ENCODE results near the gene DPP4. TPM values are rescaled to one million over a fixed set of nuclear protein-coding genes. Genes with fewer than 3 reads are reported as not detected.
"Not testable (repeated sequence)": the region's sequence is repeated elsewhere in the genome, so short reads cannot be mapped to it uniquely, and the experiment has no call there.

Gene DPP4
- polyA plus RNA-seq, 4 donors = 109 to 130 (median 113) TPM

- no peak for DNase-seq (ENCODE audit: low read depth in 4 of 4, low spot score in 2 of 4)
Measured at GRCh38 chr2:161994761-161995520, 79.1 kb downstream of the DPP4 start.

DNA sequence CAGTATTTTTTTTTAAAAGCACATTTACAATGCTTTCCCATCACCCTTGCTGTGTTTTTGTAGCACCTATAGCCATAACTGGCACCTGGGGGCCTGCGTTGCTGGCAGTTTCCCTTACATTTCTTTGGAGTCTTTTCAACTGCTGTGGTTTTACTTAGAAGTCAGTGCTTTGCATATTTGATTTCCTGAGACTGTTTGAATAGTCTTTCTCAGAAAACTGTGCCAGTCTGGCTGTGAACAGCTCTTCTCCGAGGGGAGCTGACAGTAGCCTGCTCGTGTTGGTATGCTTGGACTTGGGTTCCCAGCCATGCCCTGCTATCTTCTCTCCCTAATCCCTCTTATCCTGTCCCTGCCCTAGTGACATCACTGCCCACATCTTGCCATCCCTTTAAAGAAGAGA is 81.5 kb downstream of the DPP4 start:
- DNase-seq (ENCODE audit: low read depth in 4 of 4, low spot score in 2 of 4) = no peak

- no peak for DNase-seq (ENCODE audit: low read depth in 4 of 4, low spot score in 2 of 4)
Measured at GRCh38 chr2:161991991-161992390, 82.0 kb downstream of the DPP4 start.

DNA sequence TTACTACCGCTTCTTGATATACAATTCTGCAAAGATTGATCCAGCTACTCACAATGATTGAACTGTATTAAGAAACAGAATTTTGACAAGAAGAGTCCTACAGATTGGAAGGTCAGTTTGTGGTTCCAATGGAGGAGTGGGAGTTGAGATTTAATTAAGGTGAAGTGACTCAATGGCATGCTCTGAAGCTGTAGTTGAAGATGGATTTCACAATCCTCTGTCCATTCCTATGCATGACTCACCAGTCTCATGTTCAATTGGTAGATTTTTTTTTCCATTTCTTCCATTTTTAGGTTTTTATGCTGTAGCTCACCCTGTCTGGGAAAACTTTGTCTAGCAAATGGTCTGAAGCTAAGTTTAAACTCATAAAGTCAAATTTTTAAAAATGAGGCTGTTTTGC is 83.3 kb downstream of the DPP4 start:
- DNase-seq (ENCODE audit: low read depth in 4 of 4, low spot score in 2 of 4) = no peak

- no peak for DNase-seq (ENCODE audit: low read depth in 4 of 4, low spot score in 2 of 4)
Measured at GRCh38 chr2:161990036-161990435, 84.0 kb downstream of the DPP4 start.

- DNase-seq (ENCODE audit: low read depth in 4 of 4, low spot score in 2 of 4) = no peak
Measured at GRCh38 chr2:161988589-161988988, 85.4 kb downstream of the DPP4 start.

DNA sequence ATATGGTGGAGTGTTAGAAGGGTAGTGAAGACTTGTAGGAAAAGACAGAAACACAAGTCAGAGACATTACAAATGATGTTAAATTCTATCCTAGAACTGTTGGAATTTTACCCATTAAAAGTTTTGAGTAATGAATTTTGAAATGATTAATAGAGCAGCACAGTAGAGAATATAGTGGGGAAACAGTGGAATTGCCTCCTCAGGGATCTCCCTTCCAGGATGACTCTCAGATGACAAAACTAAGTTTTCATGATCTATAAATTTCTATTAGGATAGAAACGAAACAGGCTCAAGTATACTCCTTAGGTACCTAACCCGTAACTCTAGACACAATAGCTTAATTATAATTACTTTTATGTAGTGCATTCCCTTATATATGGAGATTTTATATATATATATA is 86.7 kb downstream of the DPP4 start:
- no peak for DNase-seq (ENCODE audit: low read depth in 4 of 4, low spot score in 2 of 4)

DNA sequence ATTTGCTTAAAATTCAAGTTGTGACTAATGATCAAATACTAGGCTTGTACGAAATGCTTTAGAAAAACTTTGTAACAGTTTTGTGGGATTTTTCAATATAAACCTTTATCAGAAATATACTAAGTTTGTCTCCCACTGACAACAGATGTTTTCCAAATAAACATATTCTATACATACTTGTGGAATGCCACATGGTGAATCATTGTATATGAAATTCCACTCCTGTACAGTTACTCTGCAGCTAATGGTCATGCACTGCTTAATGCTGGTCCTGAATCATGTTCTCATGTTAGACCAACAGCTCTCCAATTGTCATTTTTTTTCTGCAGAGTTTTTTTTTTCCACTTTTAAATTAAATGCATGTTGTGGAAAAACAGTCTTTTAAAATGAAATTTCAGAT is 90.1 kb downstream of the DPP4 start:
- DNase-seq (ENCODE audit: low read depth in 4 of 4, low spot score in 2 of 4) = no peak

GRCh38 chr2:161983331-161983651 is 90.7 kb downstream of the DPP4 start:
- no peak for DNase-seq (ENCODE audit: low read depth in 4 of 4, low spot score in 2 of 4)

DNA sequence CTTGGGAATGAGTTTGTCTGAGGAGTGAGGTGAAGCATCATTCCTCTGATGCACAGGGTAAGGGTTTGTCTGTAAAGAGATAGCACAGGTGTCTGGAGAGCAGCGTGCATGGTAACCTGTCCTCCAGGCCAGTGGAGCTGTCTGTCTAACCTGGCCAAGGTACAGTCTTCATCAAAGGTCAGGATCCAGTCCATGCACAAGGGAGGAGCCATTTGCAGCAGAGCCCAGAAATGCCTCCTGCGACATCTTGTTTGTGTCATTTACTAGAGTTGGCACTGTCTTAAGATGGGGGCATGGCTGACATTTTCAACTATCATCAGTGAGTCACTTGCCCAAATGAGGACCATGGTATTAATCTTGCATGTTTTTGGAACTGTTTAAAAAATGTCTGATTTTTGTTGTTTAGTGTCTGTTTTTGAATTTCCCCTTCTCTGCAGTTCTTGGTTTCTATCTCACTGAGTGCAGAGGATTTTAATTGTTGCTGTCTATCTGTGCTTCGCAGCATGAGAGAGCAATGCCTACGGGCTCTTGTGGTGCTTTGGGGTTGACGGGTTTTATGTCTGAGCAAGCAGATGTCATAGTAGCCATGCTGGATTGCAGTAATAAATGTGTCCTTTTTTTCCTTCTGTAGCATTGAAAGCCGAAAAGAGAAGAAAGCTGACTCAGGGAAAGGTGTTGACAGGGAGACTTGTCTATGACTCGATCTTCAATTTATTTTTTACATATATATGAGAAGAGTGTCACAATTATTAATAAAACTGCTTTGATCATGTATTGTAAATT is 91.3 kb downstream of the DPP4 start:
- DNase-seq (ENCODE audit: low read depth in 4 of 4, low spot score in 2 of 4) = no peak

- no peak for DNase-seq (ENCODE audit: low read depth in 4 of 4, low spot score in 2 of 4)
Measured at GRCh38 chr2:161981679-161982250, 92.2 kb downstream of the DPP4 start.

- no peak for DNase-seq (ENCODE audit: low read depth in 4 of 4, low spot score in 2 of 4)
Measured at GRCh38 chr2:161980976-161981375, 93.0 kb downstream of the DPP4 start.

DNA sequence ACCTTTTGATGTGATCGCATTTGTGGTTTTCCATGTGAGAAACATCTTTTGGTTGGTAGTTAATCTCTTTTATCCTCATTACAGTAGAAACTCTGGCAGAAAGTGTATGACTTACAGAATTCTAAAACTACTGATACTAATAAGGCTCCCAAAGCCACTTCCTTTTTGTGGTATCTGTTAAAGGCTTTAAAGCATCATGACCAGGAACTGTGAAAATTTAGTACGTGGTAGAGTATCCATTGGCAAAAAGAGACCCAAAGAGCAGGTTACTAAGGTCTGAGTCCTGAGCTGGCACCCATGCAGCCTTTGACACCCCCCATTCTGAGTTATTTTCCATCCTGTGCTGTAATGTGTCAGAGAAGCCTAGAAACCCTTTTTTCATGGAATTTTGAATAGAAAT is 94.5 kb downstream of the DPP4 start:
- DNase-seq (ENCODE audit: low read depth in 4 of 4, low spot score in 2 of 4) = no peak

DNA sequence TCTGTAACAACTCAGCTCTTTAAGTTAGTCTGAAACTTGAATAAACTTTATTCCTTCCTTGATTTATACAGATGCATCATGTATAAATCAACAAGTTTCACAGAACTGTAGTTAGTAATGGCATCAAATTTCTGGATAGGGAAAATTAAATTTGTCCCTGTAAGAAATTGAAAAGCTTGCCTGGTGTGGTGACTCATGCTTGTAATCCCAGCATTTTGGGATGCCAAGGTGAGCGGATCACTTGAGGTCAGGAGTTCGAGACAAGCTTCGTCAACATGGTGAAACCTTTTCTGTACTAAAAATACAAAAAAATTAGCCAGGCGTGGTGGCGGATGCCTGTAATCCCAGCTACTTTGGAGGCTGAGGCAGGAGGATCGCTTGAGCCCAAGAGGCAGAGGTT is 96.1 kb downstream of the DPP4 start:
- DNase-seq (ENCODE audit: low read depth in 4 of 4, low spot score in 2 of 4) = not testable (repeated sequence)

- DNase-seq (ENCODE audit: low read depth in 4 of 4, low spot score in 2 of 4) = no peak
Measured at GRCh38 chr2:161976917-161977316, 97.1 kb downstream of the DPP4 start.

- no peak for DNase-seq (ENCODE audit: low read depth in 4 of 4, low spot score in 2 of 4)
Measured at GRCh38 chr2:161976295-161976694, 97.7 kb downstream of the DPP4 start.

GRCh38 chr2:161975813-161976160 is 98.2 kb downstream of the DPP4 start:
- DNase-seq (ENCODE audit: low read depth in 4 of 4, low spot score in 2 of 4) = no peak

DNA sequence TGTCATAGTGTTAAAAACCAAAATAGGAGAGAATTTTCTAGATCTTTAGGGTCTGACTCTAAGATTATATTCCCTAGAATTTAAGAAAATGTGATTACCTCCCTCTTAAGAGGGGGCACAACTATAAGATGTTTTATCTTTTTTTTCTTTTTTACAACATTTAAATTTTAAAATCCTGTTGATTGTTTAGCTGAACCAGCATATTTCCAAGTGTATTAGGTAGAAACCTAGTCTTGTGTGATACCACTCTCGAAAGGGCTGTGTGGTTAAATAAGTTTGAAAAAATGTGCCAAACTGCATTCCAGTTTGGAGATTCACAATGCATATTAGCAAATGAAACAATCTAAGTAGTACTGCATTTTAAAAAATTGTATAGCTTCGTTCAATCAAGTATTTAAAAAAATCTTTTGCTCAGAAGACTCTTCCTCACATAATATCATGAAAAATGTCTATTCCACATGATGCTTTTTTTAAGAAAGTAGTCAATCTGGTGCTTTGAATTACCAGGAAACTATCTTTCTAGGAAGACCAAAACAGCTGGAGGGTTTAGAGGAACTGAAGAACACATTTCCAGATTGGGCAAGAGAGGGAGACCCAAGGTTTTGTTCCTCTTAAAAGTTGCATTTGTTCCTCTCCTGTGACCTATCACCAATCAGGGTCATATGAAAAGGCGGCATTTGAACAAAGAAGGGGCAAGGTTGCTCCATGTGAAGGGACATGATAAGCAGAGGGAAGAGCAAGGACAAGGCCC is 98.8 kb downstream of the DPP4 start:
- DNase-seq (ENCODE audit: low read depth in 4 of 4, low spot score in 2 of 4) = no peak

- DNase-seq (ENCODE audit: low read depth in 4 of 4, low spot score in 2 of 4) = no peak
Measured at GRCh38 chr2:161974461-161974860, 99.6 kb downstream of the DPP4 start.

DNA sequence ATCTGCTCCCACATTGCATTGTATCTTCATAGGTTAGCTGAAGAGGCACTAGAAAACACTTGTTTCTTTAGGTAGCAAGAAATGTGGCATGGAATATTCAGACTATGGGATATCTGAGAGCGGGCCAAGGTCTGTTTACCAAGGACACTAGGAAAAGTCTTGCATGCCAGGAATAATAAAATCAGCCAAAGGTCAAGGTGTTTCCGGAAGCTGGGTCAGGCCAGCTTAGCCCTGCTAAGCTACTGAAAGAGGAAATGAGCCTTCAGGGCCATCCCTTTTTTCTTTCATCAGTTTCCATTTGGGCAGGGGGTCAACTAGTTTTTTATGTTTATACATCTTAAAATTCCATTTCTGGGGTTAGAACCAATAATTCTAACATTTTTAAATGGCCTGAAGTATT is 101.1 kb downstream of the DPP4 start:
- DNase-seq (ENCODE audit: low read depth in 4 of 4, low spot score in 2 of 4) = no peak

DNA sequence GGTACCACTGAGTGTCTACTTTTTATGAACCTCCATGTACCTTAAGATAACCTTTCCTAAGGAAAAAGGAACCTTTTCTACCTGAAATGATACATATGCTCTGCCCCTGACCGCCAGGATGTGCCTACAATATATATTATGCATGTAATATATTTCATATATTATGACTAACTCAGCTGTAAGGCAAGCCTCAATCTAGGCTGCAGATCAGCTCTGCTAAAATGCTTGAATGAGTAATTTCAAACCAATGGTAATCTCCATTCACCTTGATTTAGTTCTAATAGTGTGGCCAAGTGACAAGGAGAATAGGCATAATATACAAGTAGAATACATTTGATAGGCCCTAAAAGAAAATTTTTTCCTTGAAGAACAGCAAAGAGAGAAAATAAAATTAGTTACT is 101.8 kb downstream of the DPP4 start:
- no peak for DNase-seq (ENCODE audit: low read depth in 4 of 4, low spot score in 2 of 4)
